ENCODE results near the gene MAML2.

GRCh38 chr11:95926726-95927125, 416.3 kb downstream of the MAML2 start:
- TF ChIP-seq GATA2 (IDR thresholded peaks at IDR 0.05; ENCODE audit: low read depth, low read length) (no peak), GATA3 (IDR thresholded peaks at IDR 0.05; ENCODE audit: low read depth, low read length) (no peak)
